ENCODE data around the gene ADRA2A. TPM values are rescaled to one million over a fixed set of nuclear protein-coding genes. Genes with fewer than 3 reads are reported as not detected.

ADRA2A gene
- total RNA-seq, 1 donor from 2014 or later, result 2.0 TPM

DNA sequence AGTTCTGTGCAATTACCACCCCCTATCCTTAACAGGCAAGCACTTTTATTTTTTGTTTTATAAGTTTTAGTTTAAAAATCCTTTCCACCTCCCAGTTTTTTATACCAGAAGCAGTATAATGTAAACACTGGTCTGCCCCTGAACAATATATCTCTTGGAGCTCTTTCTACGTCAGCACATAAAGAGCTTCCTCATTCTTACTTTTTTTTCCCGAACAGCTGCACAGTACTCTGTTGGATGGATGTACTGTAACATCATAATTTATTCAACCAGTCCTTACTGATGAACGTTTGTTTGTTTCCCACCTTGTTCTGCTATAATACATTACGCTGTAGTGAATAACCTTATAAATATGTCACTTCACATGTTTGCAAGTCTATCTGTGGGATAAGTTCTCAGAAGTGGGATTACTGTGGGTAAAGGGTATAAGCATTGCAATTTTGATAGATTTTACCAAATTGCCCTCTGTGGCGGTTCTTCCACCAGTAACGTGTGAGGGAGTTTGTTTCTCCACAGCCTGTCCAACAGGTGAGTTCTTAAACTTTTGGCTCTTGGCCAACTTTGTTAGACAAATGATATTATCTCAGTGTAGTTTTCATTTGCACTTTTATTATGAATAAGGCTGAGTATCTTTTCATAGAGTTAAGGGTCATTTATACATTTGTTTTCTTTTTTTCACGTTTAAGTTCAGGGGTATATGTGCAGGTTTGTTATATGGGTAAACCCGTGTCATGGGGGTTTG is 32.8 kb downstream of the ADRA2A start:
- DNase-seq (ENCODE audit: extremely low read depth, low read depth, low spot score), result no peak

DNA sequence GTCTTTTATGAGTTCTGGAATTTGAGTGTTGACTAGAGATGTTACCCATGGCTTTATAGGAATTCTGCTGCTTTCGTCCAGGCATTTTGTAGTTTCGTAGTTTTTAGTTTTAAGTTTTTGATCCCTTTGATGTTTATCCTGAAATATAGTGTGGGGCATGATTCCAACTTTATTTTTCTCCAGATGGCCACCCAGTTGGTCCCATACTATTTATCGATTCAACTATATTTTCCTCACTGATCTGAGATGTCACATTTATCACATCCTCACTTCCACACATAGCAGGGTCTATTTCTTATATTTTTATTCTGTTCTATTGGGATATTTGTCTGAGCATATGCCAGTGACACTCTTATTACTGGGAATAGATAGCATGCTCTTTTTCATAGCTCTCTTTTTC is 33.9 kb downstream of the ADRA2A start:
- DNase-seq (ENCODE audit: extremely low read depth, low read depth, low spot score), result no peak

DNA sequence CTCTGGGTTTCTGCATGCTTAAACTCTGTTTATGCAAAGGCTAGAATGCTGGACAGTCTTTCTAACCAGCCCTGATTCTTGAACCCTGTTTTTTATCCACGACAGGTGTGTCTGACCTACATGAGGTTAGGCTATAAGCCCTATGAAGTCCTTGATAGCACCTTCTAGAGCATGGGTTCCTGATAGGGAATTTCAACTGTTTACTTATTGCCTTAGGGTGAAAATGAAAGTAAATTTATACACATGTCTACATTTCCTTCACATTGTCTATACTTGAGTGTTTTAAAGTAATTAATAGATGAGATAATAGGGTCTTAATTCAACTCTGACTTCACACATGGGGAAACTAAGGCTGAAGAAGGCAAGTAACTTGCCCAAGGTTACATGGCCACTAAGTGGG is 35.5 kb downstream of the ADRA2A start:
- DNase-seq (ENCODE audit: extremely low read depth, low read depth, low spot score), result no peak

DNA sequence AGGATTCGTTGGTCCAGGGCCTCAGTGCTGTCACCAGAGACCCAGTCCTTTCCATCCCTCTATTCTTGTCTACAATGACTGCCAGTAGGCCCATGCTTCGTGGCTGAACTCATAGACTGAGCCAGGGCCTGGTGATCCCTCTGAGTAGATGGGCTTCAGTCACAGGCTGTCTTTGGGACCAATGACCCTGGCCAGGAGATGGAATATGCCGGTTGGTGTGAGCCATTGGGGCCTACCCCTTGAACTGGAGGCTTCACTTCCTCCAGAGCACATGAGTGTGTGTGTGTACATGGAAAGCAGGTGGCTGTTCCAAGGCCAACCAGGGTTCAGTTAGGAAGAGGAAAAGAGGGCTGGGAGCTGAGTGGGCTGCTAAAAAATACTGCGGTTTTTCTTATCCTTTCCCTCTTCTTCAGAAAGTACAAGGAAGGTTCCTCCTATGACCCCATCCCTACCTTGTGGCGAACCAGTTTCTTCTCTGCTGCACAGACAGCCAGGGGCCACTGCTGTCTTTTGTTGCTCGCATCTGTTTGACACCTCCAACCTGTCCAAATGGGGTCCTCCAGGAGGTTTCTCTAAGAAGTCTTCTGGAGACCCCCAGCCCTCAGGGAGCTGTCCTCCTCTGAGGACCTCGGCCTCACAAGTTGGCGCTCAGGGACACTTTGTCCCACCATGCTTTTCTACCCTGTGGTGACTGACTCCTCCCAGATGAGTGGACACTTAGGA is 36.6 kb downstream of the ADRA2A start:
- DNase-seq (ENCODE audit: extremely low read depth, low read depth, low spot score), result no peak

DNA sequence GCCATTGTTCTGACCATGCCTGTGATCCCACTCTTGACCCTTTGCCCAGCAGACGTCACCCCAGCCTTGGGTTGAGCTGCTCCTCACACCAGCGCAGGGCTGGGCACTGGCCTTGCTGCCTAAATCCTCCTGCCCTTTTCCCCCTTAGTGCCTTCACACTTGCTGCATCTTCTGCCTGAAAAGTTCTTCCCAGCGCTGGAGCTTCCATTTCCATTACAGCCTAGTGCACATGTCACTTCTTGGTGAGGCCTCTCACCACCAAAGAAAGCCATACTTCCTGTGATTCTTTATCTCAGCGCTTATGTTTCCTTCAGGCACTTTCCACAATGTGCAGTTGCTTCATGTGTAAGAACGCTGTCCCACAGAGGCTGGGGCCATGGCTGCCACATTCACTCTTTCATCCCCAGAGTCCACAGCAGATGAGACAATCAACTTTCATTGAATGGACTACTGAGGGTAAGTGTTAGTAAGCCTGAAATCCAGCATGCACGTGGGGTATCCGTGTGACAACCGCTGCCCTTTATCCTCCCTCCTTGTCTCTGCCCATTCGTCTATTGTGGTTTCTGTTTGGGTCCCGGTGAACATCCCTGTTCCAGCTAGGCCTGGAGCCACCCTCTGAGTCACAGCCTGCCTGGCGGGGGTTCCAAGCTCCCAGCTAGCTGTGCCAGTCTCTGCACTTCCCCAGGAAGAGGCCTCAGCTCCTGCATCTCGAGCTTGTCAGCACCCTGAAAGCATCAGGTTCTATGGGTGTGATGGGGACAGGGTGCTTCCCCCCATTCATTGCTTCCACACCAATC is 37.3 kb downstream of the ADRA2A start:
- DNase-seq (ENCODE audit: extremely low read depth, low read depth, low spot score), result no peak

DNA sequence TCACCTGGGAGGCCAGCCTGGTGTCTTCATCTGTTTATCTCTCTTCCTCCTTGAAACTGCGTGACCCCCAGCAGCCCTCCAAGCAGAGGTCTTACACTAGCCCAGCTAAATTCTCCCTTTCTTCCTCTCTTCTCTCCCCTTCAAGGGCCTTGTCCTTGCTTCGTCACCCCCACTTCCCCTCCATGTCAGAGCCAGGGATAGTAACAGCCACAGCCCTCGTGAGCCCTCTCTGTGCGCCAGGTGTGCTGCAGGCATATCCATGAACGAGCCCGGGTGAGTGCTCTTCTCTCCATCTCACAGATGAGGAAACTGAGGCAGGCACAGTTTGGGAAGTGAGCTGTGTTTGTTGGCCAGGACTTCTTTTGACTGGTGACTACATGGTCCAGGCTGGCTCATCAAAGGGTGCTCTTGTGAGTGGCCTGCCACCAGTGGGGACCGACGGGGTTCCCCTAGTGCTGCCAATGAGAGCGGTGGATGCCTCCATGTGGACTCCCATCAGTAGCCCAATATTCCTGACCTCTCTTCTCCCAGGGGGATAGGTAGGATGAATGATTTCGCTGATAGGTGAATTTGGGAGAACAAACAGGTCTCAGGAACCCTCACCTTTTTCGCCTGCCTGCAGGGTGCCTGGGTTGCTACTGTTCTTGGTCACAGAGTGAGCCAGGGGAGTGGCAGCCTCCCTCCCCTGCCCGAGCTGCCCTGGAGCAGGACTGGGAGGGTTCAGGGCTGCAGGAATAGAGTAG is 38.1 kb downstream of the ADRA2A start:
- DNase-seq (ENCODE audit: extremely low read depth, low read depth, low spot score), result no peak

DNA sequence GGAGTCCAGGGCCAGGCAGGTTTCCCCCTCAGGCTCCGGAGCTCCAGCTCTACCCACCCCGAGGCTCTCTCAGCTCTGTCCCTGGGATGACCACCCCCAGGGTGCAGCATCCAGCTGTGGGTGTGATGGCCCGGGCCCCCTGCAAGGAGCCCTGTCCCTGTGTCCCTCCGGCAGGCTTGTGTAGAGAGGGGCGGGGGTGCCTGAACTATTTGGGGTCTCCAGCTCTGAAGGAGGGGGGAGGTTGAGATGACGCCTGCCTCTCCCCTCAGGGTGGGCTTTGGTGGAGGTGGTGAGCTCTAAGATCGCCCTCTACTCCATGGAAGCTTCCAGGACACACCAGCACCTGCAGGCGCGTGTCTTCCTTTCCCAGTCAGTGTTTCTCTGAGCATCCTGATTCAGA is 39.4 kb downstream of the ADRA2A start:
- no peak for DNase-seq (ENCODE audit: extremely low read depth, low read depth, low spot score)

DNA sequence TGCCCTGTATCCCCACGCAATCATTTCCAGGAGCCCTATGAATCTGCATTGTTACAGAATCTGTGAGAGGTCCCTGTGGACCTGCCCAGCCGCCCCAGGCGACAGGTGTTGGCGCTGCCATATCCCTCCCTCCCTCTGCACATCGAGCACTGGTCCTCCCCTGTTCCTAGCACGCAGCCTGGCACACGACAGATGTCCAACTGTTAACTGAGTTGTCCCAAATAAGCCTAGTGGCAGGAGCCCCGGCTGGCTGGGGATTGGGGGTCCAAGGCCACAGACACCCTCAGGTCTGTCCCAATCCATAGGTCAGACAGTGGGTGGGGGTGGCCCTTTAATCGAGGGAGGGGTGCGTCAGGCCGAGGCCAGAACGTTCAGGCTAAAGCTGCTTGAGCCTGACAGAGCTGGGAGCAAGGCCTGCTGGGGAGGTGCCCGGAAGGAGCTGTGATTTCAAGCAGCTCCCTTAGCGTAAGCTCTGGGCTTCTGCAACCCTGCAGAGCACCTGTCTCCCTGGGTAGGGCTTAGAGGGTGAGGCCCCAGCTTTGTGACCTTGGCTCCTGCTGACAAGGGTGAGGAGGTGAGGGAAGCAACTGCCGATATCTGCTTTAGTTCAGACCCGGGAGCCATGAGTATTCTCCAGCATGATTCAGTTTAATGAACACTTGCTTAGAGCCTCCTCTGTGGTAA is 40.1 kb downstream of the ADRA2A start:
- DNase-seq (ENCODE audit: extremely low read depth, low read depth, low spot score), result no peak

DNA sequence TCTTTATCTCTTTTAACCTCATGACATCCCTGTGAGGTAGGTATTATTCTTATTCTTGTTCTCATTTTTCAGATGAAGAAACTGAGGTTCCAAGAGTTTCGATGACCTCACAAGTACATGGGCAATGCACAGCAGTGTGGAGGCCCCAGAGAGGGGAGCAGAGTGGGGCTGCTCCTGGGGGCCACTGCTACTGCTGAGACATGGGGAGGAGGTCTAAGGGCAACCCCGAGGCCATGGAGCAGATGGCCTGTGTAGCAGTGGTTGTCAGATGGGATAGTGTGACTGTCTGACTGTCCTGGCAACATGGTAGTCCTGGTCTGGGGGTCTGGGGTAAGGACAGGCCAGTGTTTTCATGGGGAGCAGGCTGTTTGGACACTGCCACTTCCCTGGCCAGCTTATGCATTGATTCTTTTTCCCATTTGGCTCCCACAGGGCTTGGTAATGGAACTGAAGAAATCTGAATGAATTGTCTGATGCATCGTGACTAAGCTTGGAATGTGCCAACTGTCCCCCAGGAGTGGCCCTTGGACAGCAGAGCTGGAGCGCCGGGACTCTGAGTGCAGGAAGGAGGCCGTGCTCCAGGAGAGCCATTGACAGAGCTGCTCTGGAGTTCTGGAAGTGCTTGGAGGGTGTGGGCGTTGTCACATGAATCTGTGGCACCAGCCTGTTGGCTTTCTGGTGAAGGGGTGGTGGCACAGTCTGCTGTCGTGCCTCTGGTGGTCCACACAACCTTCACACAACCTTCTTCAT is 40.9 kb downstream of the ADRA2A start:
- no peak for DNase-seq (ENCODE audit: extremely low read depth, low read depth, low spot score)

DNA sequence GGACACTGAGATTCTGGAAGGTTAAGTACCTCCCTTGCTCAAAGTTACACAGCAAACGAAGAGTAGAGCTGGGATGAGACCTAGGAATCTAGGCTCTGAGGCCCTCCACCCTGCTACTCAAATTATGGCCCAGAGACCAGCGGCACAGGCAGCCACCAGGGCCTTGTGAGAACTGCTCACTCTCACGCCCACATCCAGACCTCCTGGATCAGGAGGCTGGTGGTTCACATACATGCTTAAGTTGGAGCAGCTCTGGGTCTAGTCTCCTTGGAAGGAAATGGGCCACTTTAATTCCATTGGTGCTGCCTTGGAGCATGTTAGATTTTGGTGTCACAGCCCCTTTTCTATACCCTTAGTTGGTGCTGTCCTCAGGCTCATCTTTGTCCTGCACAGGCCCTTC is 41.9 kb downstream of the ADRA2A start:
- DNase-seq (ENCODE audit: extremely low read depth, low read depth, low spot score), result no peak

DNA sequence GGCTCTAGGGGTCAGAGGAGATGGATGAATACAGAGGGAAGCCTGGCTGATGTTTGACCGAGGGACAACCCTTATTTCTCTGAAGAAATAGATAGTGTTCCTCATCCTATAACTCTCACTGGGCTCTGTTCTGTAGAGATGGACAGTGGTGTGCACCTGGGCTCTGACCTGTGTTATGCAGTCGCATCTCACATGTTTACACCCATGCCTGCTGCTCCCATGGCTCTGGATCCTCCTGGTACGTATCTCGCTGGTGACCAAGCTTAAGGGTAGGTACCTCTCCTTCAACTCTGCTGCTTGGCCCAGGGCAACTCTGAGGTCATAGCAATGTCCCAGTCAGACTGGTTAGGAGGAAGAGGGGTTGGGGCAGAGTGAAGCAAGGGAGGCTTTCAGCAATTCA is 42.8 kb downstream of the ADRA2A start:
- DNase-seq (ENCODE audit: extremely low read depth, low read depth, low spot score), result no peak

DNA sequence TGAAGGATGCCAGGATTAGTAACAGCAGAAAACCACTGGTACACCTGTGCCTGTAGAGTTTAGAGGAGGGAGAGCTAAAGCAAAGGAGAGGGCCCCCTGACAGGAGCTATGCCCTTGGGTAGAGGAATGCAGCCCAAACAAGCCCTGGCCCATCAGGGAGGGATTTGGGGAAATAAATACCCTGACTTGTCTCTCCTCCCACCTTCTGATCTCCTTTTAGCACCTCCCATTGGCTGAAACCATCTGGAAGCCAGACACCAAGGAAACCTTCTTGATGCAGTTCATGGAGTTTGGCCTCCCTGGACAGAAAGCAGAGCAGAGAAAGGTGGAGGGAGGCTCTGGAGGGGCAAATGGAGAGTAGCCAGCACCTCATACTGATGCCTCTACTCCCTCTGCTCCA is 45.3 kb downstream of the ADRA2A start:
- DNase-seq (ENCODE audit: extremely low read depth, low read depth, low spot score), result no peak

DNA sequence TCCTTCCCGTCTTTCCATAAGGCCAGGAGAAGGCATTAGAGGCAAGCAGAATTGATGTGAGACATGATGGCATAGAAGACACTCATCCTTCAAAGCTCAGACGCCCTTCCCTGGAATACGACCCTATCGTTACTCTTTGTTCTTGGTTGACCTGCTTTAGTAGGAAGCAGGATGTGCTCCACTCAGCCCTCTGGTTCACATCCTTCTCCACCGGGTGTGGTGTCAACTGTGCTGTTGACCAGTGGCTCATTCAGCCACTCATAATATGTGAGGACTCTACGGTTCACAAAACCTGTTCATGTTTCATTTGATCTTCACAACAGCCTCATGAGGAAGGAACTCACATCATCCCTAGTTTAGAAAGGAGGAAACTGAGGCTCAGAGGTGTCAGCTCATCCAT is 47.1 kb downstream of the ADRA2A start:
- no peak for DNase-seq (ENCODE audit: extremely low read depth, low read depth, low spot score)

DNA sequence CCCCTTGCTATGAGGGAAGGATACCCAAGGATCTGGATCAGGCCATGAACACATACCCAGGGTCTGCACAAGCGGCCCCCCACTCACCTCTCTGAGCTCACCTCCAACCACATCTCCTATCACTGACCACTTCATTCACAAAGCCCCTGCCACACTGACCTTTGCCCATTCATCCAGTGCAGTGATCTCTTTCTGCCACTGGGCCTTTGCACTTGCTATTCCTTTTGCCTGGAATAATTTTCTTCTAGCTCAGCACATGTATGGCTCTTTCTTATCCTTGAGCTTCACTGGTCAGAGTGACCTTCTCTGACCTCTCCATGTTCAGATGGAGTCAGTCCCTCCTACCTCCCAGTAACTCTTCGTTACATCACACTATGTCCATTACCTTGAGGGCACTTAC is 48.3 kb downstream of the ADRA2A start:
- DNase-seq (ENCODE audit: extremely low read depth, low read depth, low spot score), result no peak

DNA sequence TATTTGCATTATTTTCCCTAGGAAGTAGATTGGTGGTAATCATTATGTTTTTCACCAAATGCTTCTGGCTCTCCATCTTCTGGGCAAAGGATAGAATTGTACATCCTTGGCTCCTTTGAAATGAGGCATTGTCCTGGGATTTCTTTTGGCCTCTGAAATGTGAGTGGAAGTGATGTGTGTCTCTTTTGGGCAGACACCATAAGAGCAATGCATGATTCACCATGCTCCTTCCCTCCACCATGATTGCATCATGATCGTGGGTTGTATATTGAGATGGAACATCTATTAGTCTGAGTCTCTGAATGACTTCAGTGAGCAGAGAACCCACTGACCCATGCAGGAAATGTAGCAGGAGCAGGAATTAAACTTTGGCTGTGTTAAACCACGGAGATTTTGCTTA is 49.2 kb downstream of the ADRA2A start:
- no peak for DNase-seq (ENCODE audit: extremely low read depth, low read depth, low spot score)

DNA sequence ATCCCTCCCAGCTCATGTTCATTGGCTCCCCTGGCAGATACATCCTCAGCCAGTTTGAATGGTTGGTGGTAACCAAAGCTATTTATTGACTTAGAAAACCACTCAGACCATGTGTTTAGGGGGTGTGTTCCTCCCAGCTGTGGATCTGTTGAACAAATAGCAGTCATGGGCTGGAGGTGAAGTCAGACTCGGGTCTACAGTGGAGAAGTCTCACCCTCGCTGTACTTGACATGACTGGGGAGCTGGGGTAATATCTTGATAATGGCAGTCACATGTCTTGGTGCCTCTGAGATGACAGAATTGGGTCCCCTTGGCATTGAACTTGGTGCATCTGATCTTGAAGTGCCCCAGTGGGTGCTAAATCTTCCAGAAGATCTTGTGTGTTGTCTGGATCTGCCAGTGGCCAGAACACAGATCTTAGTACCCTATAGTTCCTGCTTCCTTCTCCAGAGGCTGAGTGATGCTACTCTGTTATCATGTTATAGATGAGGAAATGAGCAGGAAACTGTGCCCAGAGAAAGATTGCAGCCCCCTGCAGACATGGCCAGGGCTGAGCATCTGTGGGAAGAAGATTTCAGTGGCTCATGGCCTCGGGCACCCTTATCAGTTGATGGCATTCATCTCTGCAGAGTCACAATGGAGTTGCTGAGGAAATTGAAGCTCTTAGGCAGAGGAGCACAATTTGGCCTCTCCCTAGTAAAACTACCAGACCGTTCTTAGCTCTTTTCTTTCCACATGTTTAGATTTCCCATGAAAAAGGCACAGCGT is 50.4 kb downstream of the ADRA2A start:
- DNase-seq (ENCODE audit: extremely low read depth, low read depth, low spot score), result no peak

DNA sequence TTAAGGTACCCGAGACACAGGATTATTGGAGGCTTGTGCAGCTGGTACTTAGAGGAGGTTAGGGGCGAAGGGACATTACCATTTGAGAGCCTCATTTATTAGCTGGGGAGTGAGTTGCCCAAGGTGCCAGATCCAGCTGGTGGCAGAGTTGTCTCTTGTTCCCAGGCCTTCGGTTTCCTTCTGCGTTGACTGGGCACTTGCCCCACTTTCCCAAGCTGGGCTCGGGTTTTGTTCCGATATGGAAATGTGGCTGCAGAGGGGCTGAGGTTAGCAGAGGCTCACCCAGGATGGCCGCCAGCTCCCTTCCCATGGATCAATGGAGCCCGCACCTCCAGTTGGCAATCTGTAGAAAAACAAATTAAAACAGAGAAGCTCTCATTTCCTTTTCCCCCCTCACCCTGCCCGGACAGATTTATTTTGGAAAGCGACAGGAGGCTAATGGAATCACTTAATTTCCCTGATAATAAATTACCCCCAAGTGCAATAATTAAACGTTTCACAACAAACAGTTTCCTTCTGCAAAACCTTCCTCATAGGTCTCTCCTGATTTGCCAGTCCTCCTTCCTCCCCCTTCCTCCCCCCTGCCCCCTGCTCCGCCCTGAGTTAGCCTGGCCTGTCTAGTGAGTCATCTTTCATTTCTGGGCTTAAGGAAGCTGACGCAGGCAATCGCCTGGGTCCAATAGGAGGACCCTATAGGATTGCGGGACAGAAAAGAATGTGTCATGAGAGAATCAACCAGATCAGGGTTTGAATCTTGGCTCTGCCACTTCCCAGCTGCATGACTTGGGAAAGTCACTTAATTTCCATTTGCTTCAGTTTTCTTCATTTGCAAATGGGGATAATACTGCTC is 51.7 kb downstream of the ADRA2A start:
- DNase-seq (ENCODE audit: extremely low read depth, low read depth, low spot score), result no peak

DNA sequence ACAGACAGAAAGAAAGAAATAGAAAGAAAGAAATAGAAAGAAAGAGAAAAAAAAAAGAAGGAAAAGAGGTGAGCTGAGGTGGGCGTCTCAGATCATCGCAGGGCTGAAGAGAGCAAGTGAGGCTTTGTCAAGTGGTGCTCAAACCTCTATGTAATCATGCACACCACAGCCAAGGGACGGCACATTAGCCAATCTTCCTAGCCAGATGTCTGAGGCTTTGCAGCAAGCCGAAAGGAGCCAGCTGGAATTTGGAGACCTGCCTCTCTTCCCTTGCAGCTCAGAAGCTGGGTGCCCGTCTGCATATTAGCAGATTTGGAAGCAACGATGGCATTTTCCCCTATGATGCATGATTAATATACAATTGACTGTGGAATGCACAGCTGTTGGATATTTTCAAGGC is 52.5 kb downstream of the ADRA2A start:
- DNase-seq (ENCODE audit: extremely low read depth, low read depth, low spot score), result no peak

Data from glomerular endothelial cell (primary cell).